Activated T-cell treated with anti-CD3 and anti-CD28 coated beads, Interleukin-2, amount 50 U/mL, for 72 hours (primary cell): ENCODE data around the gene ARL15. TPM values are rescaled to one million over a fixed set of nuclear protein-coding genes. Genes with fewer than 3 reads are reported as not detected.
A peak's percentile ranks its signal among the peaks of the same experiment; 100 is the strongest.

Experiments
- ATAC-seq, 2 donors: fragments of 150-1000 bp; cut with Tn5 transposase; replicated peaks in 1 of 2; 2 replicates each; pipeline ENCODE4 v1.10.0; 2021; ENCODE audit warnings: moderate library complexity in 2 of 2, mild to moderate bottlenecking in 1 of 2
- DNase-seq, 2 donors: peaks; one replicate each; pipeline ENCODE4 v3.0.0; 2021 to 2022; ENCODE audit warnings: mixed read lengths in 1 of 2
- H3K27ac Mint-ChIP-seq: one replicate; pipeline ENCODE4 v1.8.0; 2022; ENCODE audit warnings: mild to moderate bottlenecking, moderate library complexity, mixed read lengths
- H3K27me3 Mint-ChIP-seq: one replicate; pipeline ENCODE4 v1.8.0; 2022; ENCODE audit warnings: low read depth, mixed read lengths
- H3K36me3 Mint-ChIP-seq, 2 donors: one replicate each; pipeline ENCODE4 v1.8.0; 2022; ENCODE audit warnings: mixed read lengths in 2 of 2, mild to moderate bottlenecking in 1 of 2; ENCODE audit not compliant: insufficient read depth in 2 of 2
- H3K4me1 Mint-ChIP-seq: one replicate; pipeline ENCODE4 v1.8.0; 2022; ENCODE audit warnings: low read depth, mixed read lengths
- H3K4me3 Mint-ChIP-seq, 2 donors: one replicate each; pipeline ENCODE4 v1.8.0; 2022; ENCODE audit warnings: mild to moderate bottlenecking in 2 of 2, mixed read lengths in 2 of 2, moderate library complexity in 2 of 2
- H3K9me3 Mint-ChIP-seq, 2 donors: one replicate each; pipeline ENCODE4 v1.8.0; 2022; ENCODE audit warnings: mixed read lengths in 2 of 2
- total RNA-seq, 2 donors: library from RNA; stranded (reverse); gene quantifications; one replicate each; pipeline ENCODE4 v1.2.3, GENCODE V29; 2022

The ARL15 gene
- total RNA-seq, 2 donors from 2014 or later: 7.8 to 8.3 TPM

GRCh38 chr5:54217826-54218503 is 92.4 kb downstream of the ARL15 start:
- Mint-ChIP-seq H3K4me1 (no peaks in the 10 kb centered on the region), H3K9me3 (no peaks in the 10 kb centered on the region), H3K36me3 (no peaks in the 10 kb centered on the region), H3K4me3 (no peak overlapping the region), H3K27me3 (no peaks in the 10 kb centered on the region), H3K27ac (no peak overlapping the region)
- ATAC-seq (no peak), DNase-seq (peak in 1 of 2 donors; percentile 23)

GRCh38 chr5:54215233-54215736 is 95.1 kb downstream of the ARL15 start:
- Mint-ChIP-seq H3K4me1 (peaks cover 4% of the 10 kb centered on the region), H3K27ac (no peak overlapping the region), H3K9me3 (no peaks in the 10 kb centered on the region), H3K36me3 (no peaks in the 10 kb centered on the region), H3K4me3 (no peak overlapping the region), H3K27me3 (no peaks in the 10 kb centered on the region)
- ATAC-seq: no peak
- DNase-seq: no peak

GRCh38 chr5:54214722-54215121 is 95.7 kb downstream of the ARL15 start:
- H3K4me3 Mint-ChIP-seq: no peak overlapping the region
- no peaks in the 10 kb centered on the region for H3K36me3 Mint-ChIP-seq
- ATAC-seq (no peak), DNase-seq (no peak)
- H3K27ac Mint-ChIP-seq: no peak overlapping the region
- H3K27me3 Mint-ChIP-seq: no peaks in the 10 kb centered on the region
- no peaks in the 10 kb centered on the region for H3K9me3 Mint-ChIP-seq
- peaks cover 4% of the 10 kb centered on the region for H3K4me1 Mint-ChIP-seq

GRCh38 chr5:54212331-54212730 is 98.0 kb downstream of the ARL15 start:
- Mint-ChIP-seq H3K36me3 (no peaks in the 10 kb centered on the region), H3K27ac (no peak overlapping the region), H3K27me3 (no peaks in the 10 kb centered on the region), H3K4me1 (peaks cover 4% of the 10 kb centered on the region), H3K9me3 (no peaks in the 10 kb centered on the region), H3K4me3 (no peak overlapping the region)
- no peak for ATAC-seq
- no peak for DNase-seq

- Mint-ChIP-seq H3K9me3 (no peaks in the 10 kb centered on the region), H3K4me3 (no peak overlapping the region), H3K27ac (no peak overlapping the region), H3K36me3 (no peaks in the 10 kb centered on the region), H3K4me1 (peaks cover 4% of the 10 kb centered on the region), H3K27me3 (no peaks in the 10 kb centered on the region)
- no peak for DNase-seq
- no peak for ATAC-seq
Observed at GRCh38 chr5:54211912-54212311, 98.5 kb downstream of the ARL15 start.

GRCh38 chr5:54207566-54207965 is 102.8 kb downstream of the ARL15 start:
- Mint-ChIP-seq H3K36me3 (peaks cover 0 to 3% of the 10 kb centered on the region in 2 donors), H3K4me3 (no peak overlapping the region), H3K27me3 (no peaks in the 10 kb centered on the region), H3K9me3 (peaks cover 0 to 6% of the 10 kb centered on the region in 2 donors), H3K27ac (no peak overlapping the region), H3K4me1 (peaks cover 4% of the 10 kb centered on the region)
- ATAC-seq (no peak), DNase-seq (no peak)

- no peak overlapping the region for H3K4me3 Mint-ChIP-seq
- H3K36me3 Mint-ChIP-seq: peaks cover 0 to 4% of the 10 kb centered on the region in 2 donors
- H3K27me3 Mint-ChIP-seq: no peaks in the 10 kb centered on the region
- ATAC-seq: no peak
- H3K9me3 Mint-ChIP-seq: peaks cover 0 to 6% of the 10 kb centered on the region in 2 donors
- H3K27ac Mint-ChIP-seq: no peak overlapping the region
- DNase-seq: no peak
- peaks cover 4% of the 10 kb centered on the region for H3K4me1 Mint-ChIP-seq
Observed at GRCh38 chr5:54206580-54207229, 103.7 kb downstream of the ARL15 start.

GRCh38 chr5:54205918-54206317 is 104.5 kb downstream of the ARL15 start:
- Mint-ChIP-seq H3K27ac (no peak overlapping the region), H3K36me3 (peaks cover 2 to 7% of the 10 kb centered on the region in 2 donors), H3K9me3 (peaks cover 4 to 6% of the 10 kb centered on the region in 2 donors), H3K27me3 (no peaks in the 10 kb centered on the region), H3K4me1 (peaks cover 1% of the 10 kb centered on the region), H3K4me3 (no peak overlapping the region)
- ATAC-seq (no peak), DNase-seq (no peak)

- DNase-seq (no peak), ATAC-seq (no peak)
- no peaks in the 10 kb centered on the region for H3K4me1 Mint-ChIP-seq
- no peak overlapping the region for H3K4me3 Mint-ChIP-seq
- H3K9me3 Mint-ChIP-seq: peaks cover 4 to 6% of the 10 kb centered on the region in 2 donors
- peaks cover 2 to 7% of the 10 kb centered on the region in 2 donors for H3K36me3 Mint-ChIP-seq
- no peak overlapping the region for H3K27ac Mint-ChIP-seq
- no peaks in the 10 kb centered on the region for H3K27me3 Mint-ChIP-seq
Observed at GRCh38 chr5:54205453-54205852, 104.9 kb downstream of the ARL15 start.

GRCh38 chr5:54197018-54197417 is 113.4 kb downstream of the ARL15 start:
- Mint-ChIP-seq H3K36me3 (peaks cover 4 to 5% of the 10 kb centered on the region in 2 donors), H3K4me3 (no peak overlapping the region), H3K27me3 (no peaks in the 10 kb centered on the region), H3K27ac (no peak overlapping the region), H3K9me3 (peaks cover 0 to 4% of the 10 kb centered on the region in 2 donors), H3K4me1 (no peaks in the 10 kb centered on the region)
- ATAC-seq: no peak
- no peak for DNase-seq

GRCh38 chr5:54195701-54196100 is 114.7 kb downstream of the ARL15 start:
- H3K9me3 Mint-ChIP-seq: no peaks in the 10 kb centered on the region
- peaks cover 0 to 3% of the 10 kb centered on the region in 2 donors for H3K36me3 Mint-ChIP-seq
- ATAC-seq (no peak), DNase-seq (no peak)
- H3K4me3 Mint-ChIP-seq: no peak overlapping the region
- no peak overlapping the region for H3K27ac Mint-ChIP-seq
- no peaks in the 10 kb centered on the region for H3K27me3 Mint-ChIP-seq
- no peaks in the 10 kb centered on the region for H3K4me1 Mint-ChIP-seq

GRCh38 chr5:54194318-54194717 is 116.1 kb downstream of the ARL15 start:
- no peak overlapping the region for H3K4me3 Mint-ChIP-seq
- no peaks in the 10 kb centered on the region for H3K4me1 Mint-ChIP-seq
- H3K9me3 Mint-ChIP-seq: no peaks in the 10 kb centered on the region
- DNase-seq: no peak
- H3K36me3 Mint-ChIP-seq: no peaks in the 10 kb centered on the region
- no peaks in the 10 kb centered on the region for H3K27me3 Mint-ChIP-seq
- ATAC-seq: no peak
- no peak overlapping the region for H3K27ac Mint-ChIP-seq

- peaks cover 0 to 2% of the 10 kb centered on the region in 2 donors for H3K36me3 Mint-ChIP-seq
Observed at GRCh38 chr5:54187694-54188093, 122.7 kb downstream of the ARL15 start.

More at GRCh38 chr5:54187694-54188093, 122.7 kb downstream of the ARL15 start:
- DNase-seq (no peak), ATAC-seq (no peak)
- Mint-ChIP-seq H3K4me3 (no peak overlapping the region), H3K27ac (peak overlapping the region; percentile 64), H3K4me1 (no peaks in the 10 kb centered on the region), H3K27me3 (no peaks in the 10 kb centered on the region), H3K9me3 (peaks cover 0 to 3% of the 10 kb centered on the region in 2 donors)
